K562 (cell line): Measurements from ENCODE around the gene RGS14. TPM values are rescaled to one million over a fixed set of nuclear protein-coding genes. Genes with fewer than 3 reads are reported as not detected.
A peak's percentile ranks its signal among the peaks of the same experiment; 100 is the strongest.

Experiments
- ESRRA ChIP-seq: fragments of 450-650 bp; IDR thresholded peaks from 2 replicates; pipeline ENCODE4 v1.6.1; 2014; ENCODE audit warnings: low read depth, mild to moderate bottlenecking, moderate library complexity, borderline replicate concordance
- ETV5 ChIP-seq: sonication (generic); formaldehyde crosslinking; IDR thresholded peaks from 2 replicates; pipeline ENCODE4 v1.4.0; 2020; ENCODE audit warnings: low read depth, mild to moderate bottlenecking, missing genetic modification reagents
- GTF2A2 ChIP-seq: IDR thresholded peaks from 2 replicates; pipeline ENCODE4 v1.6.1; 2016; ENCODE audit warnings: mild to moderate bottlenecking, missing genetic modification characterization, missing compliant biosample characterization
- HNRNPH1 ChIP-seq: fragments of 200-400 bp; formaldehyde crosslinking; optimal IDR thresholded peaks from 2 replicates; pipeline ENCODE3; 2017; ENCODE audit warnings: low read depth, mild to moderate bottlenecking, low read length, moderate library complexity
- PHB2 ChIP-seq: fragments of 450-650 bp; IDR thresholded peaks from 2 replicates; pipeline ENCODE4 v1.6.1; 2017; ENCODE audit warnings: low read depth
- RAD21 ChIP-seq, 2 experiments: fragments of 250-450 bp in 1 of 2; fragments of 450-650 bp in 1 of 2; sonication (Bioruptor Pico) in 1 of 2; formaldehyde crosslinking in 1 of 2; IDR thresholded peaks in 1 of 2; conservative IDR thresholded peaks in 1 of 2; 2 replicates each; pipeline versions ENCODE4 v1.4.0 to v1.8.0; 2020 to 2022; ENCODE audit warnings: mild to moderate bottlenecking in 2 of 2, moderate library complexity in 1 of 2
- RBFOX2 ChIP-seq: fragments of 200-400 bp; formaldehyde crosslinking; IDR thresholded peaks from 2 replicates; pipeline ENCODE4 v1.6.1; 2017; ENCODE audit warnings: low read depth, mild to moderate bottlenecking, low read length, moderate library complexity
- RBM22 ChIP-seq: fragments of 200-400 bp; formaldehyde crosslinking; IDR thresholded peaks from 2 replicates; pipeline ENCODE4 v1.6.1; 2018; ENCODE audit warnings: low read length, low read depth; ENCODE audit not compliant: poor library complexity, severe bottlenecking
- RUNX1 ChIP-seq: sonication (generic); IDR thresholded peaks from 2 replicates; pipeline ENCODE4 v1.6.1; 2016; ENCODE audit warnings: antibody characterized with exemption, low read depth
- TOE1 ChIP-seq, 2 experiments: fragments of 450-650 bp in 1 of 2; sonication (generic) in 1 of 2; formaldehyde crosslinking in 1 of 2; IDR thresholded peaks; 2 replicates each; pipeline versions ENCODE4 v1.7.1 to v1.8.0; 2016 to 2022; ENCODE audit warnings: borderline replicate concordance in 2 of 2, mild to moderate bottlenecking in 2 of 2, antibody characterized with exemption in 1 of 2, inconsistent platforms in 1 of 2, low read depth in 1 of 2, missing genetic modification reagents in 1 of 2, moderate library complexity in 1 of 2
- ZBTB7A ChIP-seq: IDR thresholded peaks from 2 replicates; pipeline ENCODE4 v1.6.1; 2011; ENCODE audit warnings: low read depth, mild to moderate bottlenecking, low read length, moderate library complexity, borderline replicate concordance; ENCODE audit not compliant: control insufficient read depth
- polyA plus RNA-seq, 8 experiments: library from polyadenylated mRNA; depleted of rRNA in 4 of 8; stranded (reverse) in 5 of 8; unstranded in 3 of 8; fragments of >200 nt; fragmentation: Nextera tagmentation in 2 of 8; fragmentation: Illumina TruSeq in 1 of 8; extraction: Ambion mirVana in 2 of 8; extraction: Trizol in 1 of 8; gene quantifications; 2 replicates each; pipeline versions ENCODE4 v1.2.1 to v1.2.3, GENCODE V29; 2011 to 2014; ENCODE audit warnings: inconsistent platforms in 1 of 8, missing spikeins in 1 of 8
- total RNA-seq, 7 experiments: library from RNA; depleted of rRNA in 6 of 7; stranded (reverse); fragments of >200 nt in 6 of 7; fragmentation: Illumina TruSeq in 2 of 7; extraction: Trizol in 2 of 7; gene quantifications; 2 replicates each; pipeline versions ENCODE4 v1.2.1 to v1.2.3, GENCODE V29; 2011 to 2021; ENCODE audit warnings: low replicate concordance in 1 of 7
- TF ChIP-seq, protein P1 (sequence below): fragments of 250-450 bp; sonication (Bioruptor Pico); IDR thresholded peaks from 2 replicates; pipeline ENCODE4 v1.4.0; 2020; ENCODE audit warnings: mild to moderate bottlenecking, moderate library complexity, borderline replicate concordance
- TF ChIP-seq, protein P2 (sequence below): fragments of 450-650 bp; formaldehyde crosslinking; IDR thresholded peaks from 2 replicates; pipeline ENCODE4 v1.4.0; 2022; ENCODE audit warnings: missing genetic modification characterization
- TF ChIP-seq, protein P3 (sequence below), 3 experiments: IDR thresholded peaks in 2 of 3; conservative IDR thresholded peaks in 1 of 3; 2 replicates each; pipeline ENCODE4 v1.5.1; 2011 to 2012; ENCODE audit warnings: low read length in 3 of 3, mild to moderate bottlenecking in 3 of 3, control low read depth in 2 of 3, improper control_type of control experiment in 1 of 3, inconsistent platforms in 1 of 3, low read depth in 1 of 3, mixed read lengths in 1 of 3, moderate library complexity in 1 of 3; ENCODE audit not compliant: insufficient read depth in 2 of 3
- TF ChIP-seq, protein P4 (sequence below): sonication (generic); formaldehyde crosslinking; IDR thresholded peaks from 2 replicates; pipeline ENCODE4 v1.5.0; 2020; ENCODE audit warnings: missing genetic modification reagents
- TF ChIP-seq, protein P5 (sequence below): sonication (generic); formaldehyde crosslinking; IDR thresholded peaks from 2 replicates; pipeline ENCODE4 v1.9.0; 2022; ENCODE audit warnings: mild to moderate bottlenecking, missing genetic modification reagents
- TF ChIP-seq, protein P6 (sequence below): fragments of 250-450 bp; sonication (Bioruptor Pico); IDR thresholded peaks from 2 replicates; pipeline ENCODE4 v1.6.1; 2021; ENCODE audit warnings: mild to moderate bottlenecking

The RGS14 gene
- total and polyA plus RNA-seq, 9 of the 15 experiments (the other 6 are each of a cell fraction or from before 2014, with no cell fraction given), result 0.28 to 75.9 (median 34.5) TPM

DNA sequence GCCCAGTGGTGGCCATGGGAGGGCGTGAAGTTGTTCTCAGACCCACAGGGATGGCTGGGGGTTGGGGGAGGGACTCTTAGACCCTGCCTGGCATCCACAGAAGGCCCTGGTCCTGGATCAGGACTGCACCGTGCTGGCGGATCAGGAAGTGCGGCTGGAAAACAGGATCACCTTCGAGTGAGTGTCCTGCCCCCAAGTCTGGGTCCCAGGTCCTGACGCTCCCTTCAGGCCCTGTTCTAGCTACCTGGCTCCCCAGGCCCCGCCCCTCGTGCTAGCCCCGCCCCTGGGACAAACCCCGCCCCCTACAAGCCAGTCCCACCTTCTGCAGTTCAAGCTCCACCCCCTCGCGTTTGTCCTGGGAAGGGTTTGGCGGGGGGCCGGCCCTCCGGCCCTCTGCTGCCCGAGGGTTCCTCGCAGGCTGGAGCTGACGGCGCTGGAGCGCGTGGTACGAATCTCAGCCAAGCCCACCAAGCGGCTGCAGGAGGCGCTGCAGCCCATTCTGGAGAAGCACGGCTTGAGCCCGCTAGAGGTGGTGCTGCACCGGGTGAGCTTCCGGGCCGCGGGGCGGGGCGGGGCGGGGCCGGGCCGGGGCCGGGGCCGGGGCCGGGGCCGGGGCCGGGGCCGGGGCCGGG, 12.9 kb downstream of the RGS14 start (continued):
- 0 out of 2 replicates have a peak, but pooled peaks have one; percentile 26 for TF ChIP-seq TOE1 (IDR thresholded peaks at IDR 0.05; ENCODE audit: borderline replicate concordance)
- no peak for TF ChIP-seq TOE1 (CRISPR knock-in tag; IDR thresholded peaks at IDR 0.05; ENCODE audit: borderline replicate concordance, low read depth)
- TF ChIP-seq RBFOX2, result peak; percentile 54; the same call in 1 of the 2 replicates
- TF ChIP-seq ZBTB7A, result peak; percentile 87
- no peak for TF ChIP-seq ESRRA
- peak; percentile 56 to 69 for TF ChIP-seq RAD21 (CRISPR knock-in tag; conservative IDR thresholded peaks at IDR 0.05 in 1 of 2, IDR thresholded peaks at IDR 0.05 in 1 of 2)
- no peak for TF ChIP-seq GTF2A2 (tag)
- no peak for TF ChIP-seq PHB2
- TF ChIP-seq ETV5 (CRISPR knock-in tag), result peak; percentile 64; the same call in 1 of the 2 replicates
- TF ChIP-seq, protein P1, sequence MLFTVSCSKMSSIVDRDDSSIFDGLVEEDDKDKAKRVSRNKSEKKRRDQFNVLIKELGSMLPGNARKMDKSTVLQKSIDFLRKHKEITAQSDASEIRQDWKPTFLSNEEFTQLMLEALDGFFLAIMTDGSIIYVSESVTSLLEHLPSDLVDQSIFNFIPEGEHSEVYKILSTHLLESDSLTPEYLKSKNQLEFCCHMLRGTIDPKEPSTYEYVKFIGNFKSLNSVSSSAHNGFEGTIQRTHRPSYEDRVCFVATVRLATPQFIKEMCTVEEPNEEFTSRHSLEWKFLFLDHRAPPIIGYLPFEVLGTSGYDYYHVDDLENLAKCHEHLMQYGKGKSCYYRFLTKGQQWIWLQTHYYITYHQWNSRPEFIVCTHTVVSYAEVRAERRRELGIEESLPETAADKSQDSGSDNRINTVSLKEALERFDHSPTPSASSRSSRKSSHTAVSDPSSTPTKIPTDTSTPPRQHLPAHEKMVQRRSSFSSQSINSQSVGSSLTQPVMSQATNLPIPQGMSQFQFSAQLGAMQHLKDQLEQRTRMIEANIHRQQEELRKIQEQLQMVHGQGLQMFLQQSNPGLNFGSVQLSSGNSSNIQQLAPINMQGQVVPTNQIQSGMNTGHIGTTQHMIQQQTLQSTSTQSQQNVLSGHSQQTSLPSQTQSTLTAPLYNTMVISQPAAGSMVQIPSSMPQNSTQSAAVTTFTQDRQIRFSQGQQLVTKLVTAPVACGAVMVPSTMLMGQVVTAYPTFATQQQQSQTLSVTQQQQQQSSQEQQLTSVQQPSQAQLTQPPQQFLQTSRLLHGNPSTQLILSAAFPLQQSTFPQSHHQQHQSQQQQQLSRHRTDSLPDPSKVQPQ (CRISPR knock-in tag), result no peak
- no peak for TF ChIP-seq HNRNPH1
- TF ChIP-seq, protein P2, sequence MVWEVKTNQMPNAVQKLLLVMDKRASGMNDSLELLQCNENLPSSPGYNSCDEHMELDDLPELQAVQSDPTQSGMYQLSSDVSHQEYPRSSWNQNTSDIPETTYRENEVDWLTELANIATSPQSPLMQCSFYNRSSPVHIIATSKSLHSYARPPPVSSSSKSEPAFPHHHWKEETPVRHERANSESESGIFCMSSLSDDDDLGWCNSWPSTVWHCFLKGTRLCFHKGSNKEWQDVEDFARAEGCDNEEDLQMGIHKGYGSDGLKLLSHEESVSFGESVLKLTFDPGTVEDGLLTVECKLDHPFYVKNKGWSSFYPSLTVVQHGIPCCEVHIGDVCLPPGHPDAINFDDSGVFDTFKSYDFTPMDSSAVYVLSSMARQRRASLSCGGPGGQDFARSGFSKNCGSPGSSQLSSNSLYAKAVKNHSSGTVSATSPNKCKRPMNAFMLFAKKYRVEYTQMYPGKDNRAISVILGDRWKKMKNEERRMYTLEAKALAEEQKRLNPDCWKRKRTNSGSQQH, result no peak
- TF ChIP-seq RUNX1, result no peak
- TF ChIP-seq, protein P3, sequence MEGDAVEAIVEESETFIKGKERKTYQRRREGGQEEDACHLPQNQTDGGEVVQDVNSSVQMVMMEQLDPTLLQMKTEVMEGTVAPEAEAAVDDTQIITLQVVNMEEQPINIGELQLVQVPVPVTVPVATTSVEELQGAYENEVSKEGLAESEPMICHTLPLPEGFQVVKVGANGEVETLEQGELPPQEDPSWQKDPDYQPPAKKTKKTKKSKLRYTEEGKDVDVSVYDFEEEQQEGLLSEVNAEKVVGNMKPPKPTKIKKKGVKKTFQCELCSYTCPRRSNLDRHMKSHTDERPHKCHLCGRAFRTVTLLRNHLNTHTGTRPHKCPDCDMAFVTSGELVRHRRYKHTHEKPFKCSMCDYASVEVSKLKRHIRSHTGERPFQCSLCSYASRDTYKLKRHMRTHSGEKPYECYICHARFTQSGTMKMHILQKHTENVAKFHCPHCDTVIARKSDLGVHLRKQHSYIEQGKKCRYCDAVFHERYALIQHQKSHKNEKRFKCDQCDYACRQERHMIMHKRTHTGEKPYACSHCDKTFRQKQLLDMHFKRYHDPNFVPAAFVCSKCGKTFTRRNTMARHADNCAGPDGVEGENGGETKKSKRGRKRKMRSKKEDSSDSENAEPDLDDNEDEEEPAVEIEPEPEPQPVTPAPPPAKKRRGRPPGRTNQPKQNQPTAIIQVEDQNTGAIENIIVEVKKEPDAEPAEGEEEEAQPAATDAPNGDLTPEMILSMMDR (IDR thresholded peaks at IDR 0.05 in 2 of 3, conservative IDR thresholded peaks at IDR 0.05 in 1 of 3; ENCODE audit: insufficient read depth in 2 of 3, low read depth in 1 of 3, low read length in 3 of 3), result peak; percentile 61 to 99 (median 97)
- TF ChIP-seq, protein P4, sequence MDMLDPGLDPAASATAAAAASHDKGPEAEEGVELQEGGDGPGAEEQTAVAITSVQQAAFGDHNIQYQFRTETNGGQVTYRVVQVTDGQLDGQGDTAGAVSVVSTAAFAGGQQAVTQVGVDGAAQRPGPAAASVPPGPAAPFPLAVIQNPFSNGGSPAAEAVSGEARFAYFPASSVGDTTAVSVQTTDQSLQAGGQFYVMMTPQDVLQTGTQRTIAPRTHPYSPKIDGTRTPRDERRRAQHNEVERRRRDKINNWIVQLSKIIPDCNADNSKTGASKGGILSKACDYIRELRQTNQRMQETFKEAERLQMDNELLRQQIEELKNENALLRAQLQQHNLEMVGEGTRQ (CRISPR knock-in tag), result 0 out of 2 replicates have a peak, but pooled peaks have one; percentile 14
- no peak for TF ChIP-seq RBM22
- TF ChIP-seq, protein P5, sequence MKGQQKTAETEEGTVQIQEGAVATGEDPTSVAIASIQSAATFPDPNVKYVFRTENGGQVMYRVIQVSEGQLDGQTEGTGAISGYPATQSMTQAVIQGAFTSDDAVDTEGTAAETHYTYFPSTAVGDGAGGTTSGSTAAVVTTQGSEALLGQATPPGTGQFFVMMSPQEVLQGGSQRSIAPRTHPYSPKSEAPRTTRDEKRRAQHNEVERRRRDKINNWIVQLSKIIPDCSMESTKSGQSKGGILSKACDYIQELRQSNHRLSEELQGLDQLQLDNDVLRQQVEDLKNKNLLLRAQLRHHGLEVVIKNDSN, result 0 out of 2 replicates have a peak, but pooled peaks have one; percentile 33
- TF ChIP-seq, protein P6, sequence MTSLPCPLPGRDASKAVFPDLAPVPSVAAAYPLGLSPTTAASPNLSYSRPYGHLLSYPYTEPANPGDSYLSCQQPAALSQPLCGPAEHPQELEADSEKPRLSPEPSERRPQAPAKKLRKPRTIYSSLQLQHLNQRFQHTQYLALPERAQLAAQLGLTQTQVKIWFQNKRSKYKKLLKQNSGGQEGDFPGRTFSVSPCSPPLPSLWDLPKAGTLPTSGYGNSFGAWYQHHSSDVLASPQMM (CRISPR knock-in tag), result no peak
